ENCODE data around the gene TBCA. TPM values are rescaled to one million over a fixed set of nuclear protein-coding genes. Genes with fewer than 3 reads are reported as not detected.

Gene TBCA
- total and polyA plus RNA-seq, 8 donors = 33.3 to 328 (median 127) TPM

DNA sequence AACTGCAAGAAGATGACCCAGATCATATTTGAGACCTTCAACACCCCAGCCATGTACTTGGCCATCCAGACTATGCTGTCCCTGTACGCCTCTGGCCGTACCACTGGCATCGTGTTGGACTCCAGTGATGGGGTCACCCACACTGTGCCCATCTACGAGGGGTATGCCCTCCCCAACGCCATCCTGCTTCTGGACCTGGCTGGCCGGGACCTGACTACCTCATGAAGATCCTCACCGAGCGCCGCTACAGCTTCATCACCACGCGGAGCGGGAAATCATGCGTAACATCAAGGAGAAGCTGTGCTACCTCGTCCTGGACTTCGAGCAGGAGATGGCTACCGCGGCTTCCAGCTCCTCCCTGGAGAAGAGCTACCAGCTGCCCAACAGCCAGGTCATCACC lies 9.1 kb upstream of the TBCA start:
- no peak for TF ChIP-seq POLR2A (IDR thresholded peaks at IDR 0.05)
- TF ChIP-seq POLR2AphosphoS5 (IDR thresholded peaks at IDR 0.05) = no peak
- TF ChIP-seq EP300 (IDR thresholded peaks at IDR 0.05) = no peak
- TF ChIP-seq, protein P1, sequence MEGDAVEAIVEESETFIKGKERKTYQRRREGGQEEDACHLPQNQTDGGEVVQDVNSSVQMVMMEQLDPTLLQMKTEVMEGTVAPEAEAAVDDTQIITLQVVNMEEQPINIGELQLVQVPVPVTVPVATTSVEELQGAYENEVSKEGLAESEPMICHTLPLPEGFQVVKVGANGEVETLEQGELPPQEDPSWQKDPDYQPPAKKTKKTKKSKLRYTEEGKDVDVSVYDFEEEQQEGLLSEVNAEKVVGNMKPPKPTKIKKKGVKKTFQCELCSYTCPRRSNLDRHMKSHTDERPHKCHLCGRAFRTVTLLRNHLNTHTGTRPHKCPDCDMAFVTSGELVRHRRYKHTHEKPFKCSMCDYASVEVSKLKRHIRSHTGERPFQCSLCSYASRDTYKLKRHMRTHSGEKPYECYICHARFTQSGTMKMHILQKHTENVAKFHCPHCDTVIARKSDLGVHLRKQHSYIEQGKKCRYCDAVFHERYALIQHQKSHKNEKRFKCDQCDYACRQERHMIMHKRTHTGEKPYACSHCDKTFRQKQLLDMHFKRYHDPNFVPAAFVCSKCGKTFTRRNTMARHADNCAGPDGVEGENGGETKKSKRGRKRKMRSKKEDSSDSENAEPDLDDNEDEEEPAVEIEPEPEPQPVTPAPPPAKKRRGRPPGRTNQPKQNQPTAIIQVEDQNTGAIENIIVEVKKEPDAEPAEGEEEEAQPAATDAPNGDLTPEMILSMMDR (IDR thresholded peaks at IDR 0.05) = no peak
- H3K4me3 ChIP-seq = no peak overlapping the region
- no peaks in the 10 kb centered on the region for H3K4me1 ChIP-seq
- no peak overlapping the region for H3K27ac ChIP-seq
- no peaks in the 10 kb centered on the region for H3K36me3 ChIP-seq
- DNase-seq = no peak
- WGBS, 5 donors = 85 to 96% (median 95%) methylated on average over 15 to 17 of the region's 17 CpGs
- no peaks in the 10 kb centered on the region for H3K27me3 ChIP-seq
- H3K9me3 ChIP-seq = no peaks in the 10 kb centered on the region
- intact Hi-C loops (cut with DNase I; ENCODE audit: low total_unique reads) = no loop called here

DNA sequence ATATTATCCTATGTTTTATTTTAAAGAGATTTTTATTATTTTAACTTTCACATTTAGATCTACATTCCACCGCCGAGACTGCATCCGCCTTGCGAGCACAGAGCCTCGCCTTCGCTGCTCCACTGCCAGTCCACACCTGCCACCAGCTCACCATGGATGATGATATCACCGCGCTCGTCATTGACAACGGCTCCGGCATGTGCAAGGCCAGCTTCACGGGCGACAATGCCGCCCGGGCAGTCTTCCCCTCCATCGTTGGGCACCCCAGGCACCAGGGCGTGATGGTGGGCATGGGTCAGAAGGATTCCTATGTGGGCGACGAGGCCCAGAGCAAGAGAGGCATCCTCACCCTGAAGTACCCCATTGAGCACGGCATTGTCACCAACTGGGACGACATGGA lies 8.6 kb upstream of the TBCA start:
- Histone ChIP-seq H3K4me1 (no peaks in the 10 kb centered on the region), H3K4me3 (no peak overlapping the region), H3K27me3 (no peaks in the 10 kb centered on the region), H3K36me3 (no peaks in the 10 kb centered on the region), H3K27ac (no peak overlapping the region), H3K9me3 (no peaks in the 10 kb centered on the region)
- intact Hi-C loops (cut with DNase I; ENCODE audit: low total_unique reads) = no loop called here
- 91 to 98% (median 94%) methylated on average over 18 to 21 of the region's 21 CpGs for WGBS, 5 donors
- TF ChIP-seq POLR2AphosphoS5 (IDR thresholded peaks at IDR 0.05) = no peak
- TF ChIP-seq POLR2A (IDR thresholded peaks at IDR 0.05) = no peak
- TF ChIP-seq, protein P1 (IDR thresholded peaks at IDR 0.05) = no peak
- no peak for TF ChIP-seq EP300 (IDR thresholded peaks at IDR 0.05)
- DNase-seq = no peak

DNA sequence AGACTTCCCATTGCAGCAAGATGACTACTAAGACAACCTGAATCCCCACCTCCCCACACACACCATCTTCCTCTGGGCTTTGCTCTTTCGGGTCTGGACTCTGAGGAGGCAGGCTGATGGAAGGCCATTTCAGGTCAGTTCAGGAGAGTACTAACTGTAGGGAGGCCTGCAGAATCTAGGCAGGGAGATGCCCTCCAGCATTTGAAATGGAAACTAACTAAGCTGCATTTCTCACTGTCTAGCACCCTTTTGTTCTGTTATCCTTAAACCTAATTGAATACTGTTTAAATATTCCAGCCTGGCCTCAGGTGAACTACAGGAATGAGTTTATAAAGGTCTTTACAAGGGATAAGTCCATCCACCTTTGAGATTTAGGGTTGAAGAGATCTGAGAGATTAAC lies 4.9 kb upstream of the TBCA start:
- DNase-seq = no peak
- 78 to 96% (median 87%) methylated on average over 1 of the region's 1 CpG for WGBS, 5 donors
- intact Hi-C loops (cut with DNase I; ENCODE audit: low total_unique reads) = no loop called here
- TF ChIP-seq POLR2A (IDR thresholded peaks at IDR 0.05) = no peak
- TF ChIP-seq POLR2AphosphoS5 (IDR thresholded peaks at IDR 0.05) = no peak
- no peak for TF ChIP-seq EP300 (IDR thresholded peaks at IDR 0.05)
- TF ChIP-seq, protein P1 (IDR thresholded peaks at IDR 0.05) = no peak
- Histone ChIP-seq H3K9me3 (no peaks in the 10 kb centered on the region), H3K36me3 (no peaks in the 10 kb centered on the region), H3K4me1 (peaks cover 0 to 7% (median 0%) of the 10 kb centered on the region in 4 donors), H3K27me3 (no peaks in the 10 kb centered on the region), H3K27ac (no peak overlapping the region), H3K4me3 (no peak overlapping the region)

DNA sequence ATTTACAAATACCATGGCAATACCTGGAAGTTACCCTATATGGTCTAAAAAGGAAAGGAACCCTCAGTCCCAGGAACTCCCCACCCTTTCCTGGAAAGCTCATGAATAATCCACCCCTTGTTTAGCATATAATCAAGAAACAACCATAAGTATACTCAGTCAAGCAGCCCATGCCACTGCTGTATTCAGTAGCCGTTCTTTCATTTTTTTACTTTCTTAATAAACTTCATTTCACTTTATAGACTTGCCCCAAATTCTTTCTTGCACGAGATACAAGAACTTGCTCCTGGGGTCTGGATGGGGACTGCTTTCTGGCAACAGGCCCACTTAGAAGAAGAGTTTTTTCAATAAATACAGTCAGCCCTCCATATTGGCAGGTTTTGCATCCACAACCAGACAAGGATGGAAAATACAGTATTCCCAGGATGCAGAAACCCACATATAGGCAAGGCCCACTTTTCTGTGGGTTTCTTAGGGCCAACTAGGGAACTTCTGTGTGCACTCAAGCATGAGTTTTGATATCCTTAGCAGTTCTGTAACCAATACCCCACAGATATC lies 2.8 kb upstream of the TBCA start:
- intact Hi-C loops (cut with DNase I; ENCODE audit: low total_unique reads) = no loop called here
- TF ChIP-seq POLR2AphosphoS5 (IDR thresholded peaks at IDR 0.05) = no peak
- TF ChIP-seq EP300 (IDR thresholded peaks at IDR 0.05) = no peak
- TF ChIP-seq, protein P1 (IDR thresholded peaks at IDR 0.05) = no peak
- TF ChIP-seq POLR2A (IDR thresholded peaks at IDR 0.05) = no peak
- peaks cover 13 to 21% (median 14%) of the 10 kb centered on the region in 4 donors for H3K4me1 ChIP-seq
- WGBS, 5 donors = 86 to 98% (median 95%) methylated on average over 2 of the region's 2 CpGs
- no peak overlapping the region for H3K27ac ChIP-seq
- no peak for DNase-seq
- no peaks in the 10 kb centered on the region for H3K9me3 ChIP-seq
- H3K36me3 ChIP-seq = no peaks in the 10 kb centered on the region
- no peaks in the 10 kb centered on the region for H3K27me3 ChIP-seq
- no peak overlapping the region for H3K4me3 ChIP-seq
